OCI-LY3 (cell line): Measurements from ENCODE around the gene KIAA1191.

Source experiments
- CTCF ChIP-seq: fragments of 200-600, 300-600 bp; sonication (generic); IDR thresholded peaks from 2 replicates; pipeline ENCODE4 v1.5.1; 2014; ENCODE audit warnings: antibody characterized with exemption, low read length, low read depth
- EZH2phosphoT487 ChIP-seq: fragments of 200-600 bp; shearing (Covaris generic); IDR thresholded peaks from 2 replicates; pipeline ENCODE4 v1.6.1; 2018; ENCODE audit warnings: antibody characterized with exemption, mixed run types, low read depth

- TF ChIP-seq CTCF (no peak), EZH2phosphoT487 (no peak)
Observed at GRCh38 chr5:176362233-176362490, 598 bp upstream of the KIAA1191 start.
